H54 (cell line): Measurements from ENCODE around the gene ARHGAP19.

ENCODE experiments used
- DNase-seq: peaks from one replicate; pipeline ENCODE4 v3.0.0; 2011; ENCODE audit warnings: low spot score, mixed read lengths; ENCODE audit not compliant: insufficient read length
- FAIRE-seq: peaks from 3 replicates; lab custom pipeline; 2011; peaks lifted over from hg19 to GRCh38; lab: Jason Lieb, UNC
- POLR2A ChIP-seq: IDR thresholded peaks from 2 replicates; pipeline ENCODE4 v1.6.1; 2011; ENCODE audit warnings: low read depth, mild to moderate bottlenecking, low read length

The ARHGAP19 gene, protein sequence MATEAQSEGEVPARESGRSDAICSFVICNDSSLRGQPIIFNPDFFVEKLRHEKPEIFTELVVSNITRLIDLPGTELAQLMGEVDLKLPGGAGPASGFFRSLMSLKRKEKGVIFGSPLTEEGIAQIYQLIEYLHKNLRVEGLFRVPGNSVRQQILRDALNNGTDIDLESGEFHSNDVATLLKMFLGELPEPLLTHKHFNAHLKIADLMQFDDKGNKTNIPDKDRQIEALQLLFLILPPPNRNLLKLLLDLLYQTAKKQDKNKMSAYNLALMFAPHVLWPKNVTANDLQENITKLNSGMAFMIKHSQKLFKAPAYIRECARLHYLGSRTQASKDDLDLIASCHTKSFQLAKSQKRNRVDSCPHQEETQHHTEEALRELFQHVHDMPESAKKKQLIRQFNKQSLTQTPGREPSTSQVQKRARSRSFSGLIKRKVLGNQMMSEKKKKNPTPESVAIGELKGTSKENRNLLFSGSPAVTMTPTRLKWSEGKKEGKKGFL

DNA sequence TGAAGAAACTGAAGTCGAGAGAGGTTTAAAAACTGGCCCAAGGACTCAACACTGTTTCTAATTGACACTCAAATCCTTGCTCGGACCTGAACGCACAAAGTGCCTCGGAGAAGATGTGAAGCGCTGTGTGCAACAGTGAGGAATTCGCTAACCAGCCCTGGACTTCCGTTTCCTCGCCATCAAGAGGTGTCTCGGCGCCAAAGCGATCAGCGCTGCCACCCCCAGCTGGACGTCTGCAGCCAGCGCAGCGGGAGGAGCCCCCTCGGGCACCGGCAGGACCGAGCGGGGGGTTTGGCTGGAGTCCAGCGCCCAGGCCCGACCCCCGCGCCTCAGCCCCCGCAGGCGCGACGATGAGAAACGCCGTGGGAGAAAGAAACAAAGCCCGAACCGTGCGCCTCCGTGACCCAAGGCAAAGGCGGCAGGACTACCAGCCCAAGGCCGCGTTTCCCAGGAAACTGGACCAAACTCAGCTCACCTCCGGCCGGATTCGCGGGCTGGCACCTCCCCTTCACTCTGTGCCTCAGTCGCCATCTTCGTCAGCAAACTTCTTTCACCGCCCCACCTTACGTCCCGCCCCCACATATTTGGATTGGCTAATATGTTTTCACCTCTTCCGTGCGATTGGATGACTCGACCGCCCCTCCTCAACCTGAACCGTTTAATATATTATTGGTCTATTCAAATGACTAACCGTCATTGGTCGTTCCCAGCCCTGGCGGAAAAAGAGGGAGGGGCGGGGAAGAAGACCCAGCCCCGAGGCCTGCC, at the start of gene ARHGAP19:
Gene ARHGAP19, minus strand, starts transcription at position 541 of the 765 bp plus-strand sequence. Its CDS starts 10 bp downstream, at position 531.
- DNase-seq (peak; percentile 91), FAIRE-seq (peak; percentile 91)
- TF ChIP-seq POLR2A: peak; percentile 76

DNA sequence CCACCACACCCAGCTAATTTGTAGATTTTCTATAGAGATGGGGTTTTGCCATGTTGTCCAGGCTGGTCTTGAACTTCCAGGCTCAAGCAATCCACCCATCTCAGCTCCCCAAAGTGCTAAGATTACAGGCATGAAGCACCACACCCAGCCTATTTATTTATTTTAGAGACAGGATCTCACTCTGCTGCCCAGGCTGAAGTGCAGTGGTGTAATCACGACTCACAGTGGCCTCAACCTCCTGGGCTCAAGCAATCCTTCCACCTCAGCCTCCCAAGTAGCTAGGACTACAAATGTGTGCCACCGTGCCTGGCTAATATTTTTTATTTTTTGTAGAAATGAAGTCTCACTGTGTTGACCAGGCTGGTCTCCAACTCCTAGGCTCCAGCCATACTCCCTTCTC, 49.0 kb upstream of the ARHGAP19 start:
- FAIRE-seq (no peak), DNase-seq (no peak)
- no peak for TF ChIP-seq POLR2A

DNA sequence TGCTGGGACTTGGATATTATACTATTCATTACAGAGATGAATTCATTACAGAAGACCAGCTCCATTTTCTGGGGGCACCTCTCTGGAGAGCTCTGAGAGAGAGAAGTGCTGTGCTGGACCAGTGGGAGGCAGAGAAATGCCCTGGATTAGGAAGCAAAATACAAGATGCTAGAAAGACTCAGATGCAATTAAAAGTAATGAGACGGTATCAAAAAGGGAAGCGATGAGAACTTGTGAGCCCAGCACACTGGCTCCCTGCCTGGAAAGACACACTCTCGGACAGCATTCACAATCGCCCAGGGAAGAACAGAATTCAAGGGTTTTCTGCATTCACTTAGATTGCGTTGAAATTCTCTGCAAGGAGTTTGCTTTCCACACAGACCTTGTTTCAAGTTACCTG, 45.6 kb upstream of the ARHGAP19 start:
- FAIRE-seq: no peak
- TF ChIP-seq POLR2A: no peak
- no peak for DNase-seq

DNA sequence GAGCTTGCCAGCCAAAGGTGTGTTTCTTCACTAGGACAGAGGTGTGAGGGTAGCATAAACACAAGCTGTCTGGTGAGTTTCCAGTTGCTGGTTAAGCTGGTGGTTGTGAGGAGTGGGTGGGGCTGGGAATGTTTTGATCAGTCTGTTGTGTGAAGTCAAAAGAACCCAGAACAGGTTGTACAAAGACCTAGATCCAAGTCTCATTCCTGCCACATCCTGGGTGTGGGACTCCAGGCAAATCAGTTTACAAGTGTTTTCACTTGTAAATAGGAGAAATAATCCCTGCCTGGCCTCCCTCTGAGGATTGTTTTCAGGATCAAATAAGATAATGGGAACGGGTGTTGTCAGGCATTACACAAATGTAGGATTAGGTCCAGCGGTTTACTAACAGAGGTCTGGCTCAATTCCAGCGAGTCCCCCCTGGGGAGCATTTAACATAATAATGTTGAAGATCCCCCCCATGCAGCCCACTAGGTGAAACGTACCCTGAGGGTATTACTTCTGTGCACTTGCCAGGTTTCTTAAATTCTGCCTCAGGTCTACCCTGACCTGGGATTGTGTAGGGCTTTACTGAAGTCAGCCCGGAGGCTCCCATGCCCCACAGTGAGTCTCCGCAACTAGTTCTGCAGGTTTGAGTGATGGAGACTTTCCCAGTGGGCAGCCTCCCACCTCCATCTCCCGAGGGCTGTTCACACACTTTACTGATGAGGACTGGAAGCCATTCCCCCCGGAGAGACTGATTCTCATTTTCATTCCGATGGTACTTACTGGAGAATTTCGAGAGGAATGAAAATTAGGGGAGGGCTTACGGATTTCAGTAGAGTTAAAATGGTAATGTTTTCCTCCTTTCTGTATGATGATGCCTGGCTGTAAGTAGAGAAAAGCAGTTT, 44.8 kb upstream of the ARHGAP19 start:
- no peak for FAIRE-seq
- no peak for TF ChIP-seq POLR2A
- DNase-seq: no peak

DNA sequence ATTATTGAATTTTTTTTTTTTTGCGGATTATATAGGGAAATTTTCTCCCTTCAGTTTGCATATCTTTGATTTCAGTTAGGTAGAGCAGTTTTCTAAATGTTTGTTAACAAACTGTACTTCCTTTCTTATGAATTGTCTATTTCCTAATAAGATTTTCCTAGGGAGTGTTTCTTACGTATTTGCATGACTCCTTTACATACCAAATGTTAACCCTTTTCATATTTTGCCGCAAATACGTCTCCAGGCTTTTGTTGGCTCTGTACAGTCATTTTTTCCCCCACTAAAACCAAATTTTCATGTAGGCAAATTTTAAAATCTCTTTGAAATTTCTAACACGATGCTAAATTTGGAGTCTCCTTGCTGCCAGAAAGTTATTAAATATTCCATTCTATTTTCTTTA, 44.0 kb upstream of the ARHGAP19 start:
- no peak for TF ChIP-seq POLR2A
- no peak for FAIRE-seq
- DNase-seq: no peak

DNA sequence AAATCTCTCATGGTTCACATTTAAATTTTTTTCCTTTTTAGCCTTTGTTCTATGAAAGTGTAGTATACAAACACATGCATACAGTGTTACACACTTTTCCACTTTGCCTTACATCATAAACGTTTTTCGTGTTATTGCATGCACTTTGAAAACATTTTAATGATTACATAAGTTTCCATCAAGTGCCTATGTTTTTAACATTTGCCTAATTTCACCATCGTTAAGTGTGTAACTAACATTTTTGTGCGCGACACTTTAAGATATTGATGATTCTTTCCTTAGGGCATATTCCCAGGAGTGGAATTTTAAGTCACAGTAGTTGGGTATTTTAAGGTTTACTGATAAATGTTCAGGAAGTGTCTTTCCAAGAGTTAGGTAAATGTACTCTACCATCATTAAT, 43.6 kb upstream of the ARHGAP19 start:
- no peak for FAIRE-seq
- TF ChIP-seq POLR2A: no peak
- no peak for DNase-seq

DNA sequence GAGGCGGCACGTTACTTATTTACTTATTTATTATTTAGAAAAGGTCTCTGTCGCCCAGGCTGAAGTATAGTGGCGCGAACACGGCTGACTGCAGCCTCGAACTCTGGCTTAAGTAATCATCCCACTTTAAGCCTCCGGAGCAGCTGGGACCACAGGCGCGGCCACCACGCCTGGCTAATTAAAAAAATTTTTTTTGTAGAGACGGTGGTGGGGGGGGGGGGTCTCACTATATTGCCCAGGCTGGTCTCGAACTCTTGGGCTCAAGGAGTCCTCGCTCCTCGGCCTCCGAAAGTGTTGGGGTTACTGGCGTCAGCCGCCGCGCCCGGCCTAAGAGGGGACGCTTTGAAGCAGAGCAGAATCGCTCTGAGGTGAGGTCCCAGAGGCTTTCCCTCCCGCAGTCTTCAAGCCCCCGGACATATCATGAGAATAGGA, 42.8 kb upstream of the ARHGAP19 start:
- FAIRE-seq (no peak), DNase-seq (no peak)
- no peak for TF ChIP-seq POLR2A

DNA sequence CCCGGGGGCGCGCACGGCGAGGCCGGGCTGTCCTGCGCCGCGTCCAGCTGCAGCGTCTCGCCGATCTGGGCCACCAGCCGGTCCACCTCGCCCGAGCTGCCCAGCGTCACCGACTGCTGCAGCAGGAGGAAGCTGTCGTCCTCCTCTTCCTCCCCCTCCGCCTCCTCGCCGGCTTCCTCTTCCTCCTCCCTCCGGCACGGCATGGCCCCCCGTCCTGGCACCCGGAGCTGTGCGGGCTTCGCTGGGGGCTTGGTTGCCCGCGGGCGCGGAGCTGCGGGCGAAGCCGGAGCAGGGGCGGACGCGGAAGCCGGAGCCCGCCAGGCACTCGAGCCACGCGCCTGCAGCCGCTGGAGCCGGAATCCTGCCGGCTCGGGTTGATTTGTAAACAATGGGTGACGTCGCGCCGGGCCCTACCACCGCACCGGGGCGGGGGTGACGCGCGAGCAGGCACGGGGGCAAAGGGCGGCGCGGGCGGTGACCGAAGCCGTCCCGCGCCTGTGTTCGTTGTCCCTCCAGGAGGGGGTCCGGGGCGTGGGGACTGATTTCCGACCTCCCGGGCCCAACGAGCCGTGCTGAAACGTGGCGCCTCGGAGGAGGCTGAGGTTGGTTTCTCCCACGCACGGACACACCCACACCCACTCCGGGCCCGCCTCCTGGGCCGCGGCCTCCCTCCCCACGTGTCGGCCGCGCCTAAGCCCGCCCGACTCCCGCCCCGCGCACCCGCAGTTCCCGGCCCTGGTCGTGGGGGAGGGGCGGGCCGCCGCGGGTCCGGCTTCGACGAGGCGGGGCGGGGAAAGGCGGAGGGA, 42.1 kb upstream of the ARHGAP19 start, which contains the start of gene FRAT2:
Gene FRAT2, minus strand, starts transcription at position 360 of the 806 bp plus-strand sequence. Its CDS starts 157 bp downstream, at position 203.
- TF ChIP-seq POLR2A: peak; percentile 14; the same call in 1 of the 2 replicates
- DNase-seq (peak; percentile 99), FAIRE-seq (no peak)

DNA sequence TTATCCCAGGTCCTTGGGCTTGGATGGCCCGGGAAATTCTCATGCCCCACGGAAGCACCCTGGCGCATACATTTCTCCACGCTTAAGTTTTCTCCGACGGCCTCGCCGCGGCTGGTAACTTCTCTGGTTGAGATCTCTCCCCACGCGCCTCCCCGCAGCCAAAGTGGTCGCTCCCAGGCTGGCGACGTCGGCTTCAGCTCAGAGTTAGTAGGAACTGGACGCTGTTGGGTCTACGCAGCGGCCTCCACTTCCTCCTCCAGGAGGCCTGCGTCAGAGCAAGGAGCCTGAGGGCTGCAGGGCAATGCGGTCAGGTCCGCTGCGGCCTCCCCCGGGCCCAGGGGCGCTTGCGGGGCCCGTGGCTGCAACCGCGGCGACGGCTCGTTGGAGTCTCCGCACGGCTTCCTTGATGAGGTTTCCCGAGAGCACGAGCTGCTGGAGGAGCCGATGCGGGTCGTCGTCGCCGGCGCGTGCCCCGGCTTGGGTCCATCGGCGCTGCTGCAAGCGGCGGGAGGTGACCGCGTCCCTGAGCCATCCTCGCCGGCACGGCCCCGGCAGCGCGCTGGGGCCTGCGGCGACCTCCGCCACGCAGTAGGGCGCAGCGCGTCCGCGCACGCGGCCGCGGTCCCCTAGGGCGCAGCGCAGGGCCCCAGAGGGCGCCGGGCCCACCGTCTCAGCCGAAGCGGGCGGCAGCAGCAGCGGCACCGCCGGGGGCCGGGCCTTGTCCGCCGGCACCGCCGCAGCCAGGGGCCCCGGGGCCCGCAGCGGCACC, 41.3 kb upstream of the ARHGAP19 start:
- no peak for TF ChIP-seq POLR2A
- FAIRE-seq: no peak
- DNase-seq: no peak

DNA sequence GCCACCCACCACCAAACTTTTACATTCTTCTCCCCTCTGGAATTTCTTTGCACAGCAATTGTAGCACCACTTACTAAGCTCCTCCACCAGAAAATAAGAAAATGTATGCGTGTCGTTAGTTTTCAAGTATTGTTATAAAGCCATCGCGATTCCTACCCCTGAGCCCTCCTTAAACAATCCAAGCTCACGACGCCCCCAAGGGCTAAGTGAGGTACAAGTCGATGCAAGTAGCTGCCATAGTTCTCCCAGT, 40.8 kb upstream of the ARHGAP19 start:
- no peak for TF ChIP-seq POLR2A
- no peak for DNase-seq
- FAIRE-seq: no peak

DNA sequence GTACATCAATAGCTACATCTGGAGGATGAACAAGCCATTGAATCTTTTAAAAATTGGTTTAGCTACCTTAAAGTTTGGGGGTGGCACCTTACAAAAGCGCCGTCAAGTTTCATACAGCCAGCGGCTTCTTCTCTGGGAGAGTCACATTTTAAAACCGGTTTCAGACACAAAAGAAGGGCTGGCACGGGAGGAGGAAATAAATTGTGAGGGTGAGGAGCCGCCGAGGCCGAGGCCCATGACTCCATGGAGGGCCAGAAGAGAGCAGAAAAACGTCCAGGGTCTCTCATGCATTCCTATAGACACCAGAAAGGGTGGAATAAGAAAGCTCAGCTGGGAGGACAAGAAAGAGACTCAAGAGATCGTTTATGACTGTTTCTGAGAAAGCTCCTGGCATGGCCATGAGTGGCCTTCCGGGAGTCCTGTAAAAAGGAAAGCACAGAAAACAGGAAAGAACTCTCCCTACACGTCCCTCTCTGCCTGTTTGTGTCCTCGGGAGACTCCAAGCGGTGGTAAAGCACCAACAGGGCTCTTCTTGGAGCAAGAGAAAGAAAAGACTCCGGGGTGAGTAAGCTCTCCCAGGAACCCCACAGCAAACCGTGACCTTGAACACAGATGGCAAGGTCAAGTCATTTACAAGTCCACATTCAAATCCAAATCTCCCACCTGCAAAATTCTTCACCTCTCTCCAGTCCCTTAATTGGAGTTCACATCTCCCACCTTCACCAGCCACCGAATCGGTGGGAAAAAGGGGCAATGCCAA, 40.3 kb upstream of the ARHGAP19 start:
- FAIRE-seq (no peak), DNase-seq (no peak)
- no peak for TF ChIP-seq POLR2A

DNA sequence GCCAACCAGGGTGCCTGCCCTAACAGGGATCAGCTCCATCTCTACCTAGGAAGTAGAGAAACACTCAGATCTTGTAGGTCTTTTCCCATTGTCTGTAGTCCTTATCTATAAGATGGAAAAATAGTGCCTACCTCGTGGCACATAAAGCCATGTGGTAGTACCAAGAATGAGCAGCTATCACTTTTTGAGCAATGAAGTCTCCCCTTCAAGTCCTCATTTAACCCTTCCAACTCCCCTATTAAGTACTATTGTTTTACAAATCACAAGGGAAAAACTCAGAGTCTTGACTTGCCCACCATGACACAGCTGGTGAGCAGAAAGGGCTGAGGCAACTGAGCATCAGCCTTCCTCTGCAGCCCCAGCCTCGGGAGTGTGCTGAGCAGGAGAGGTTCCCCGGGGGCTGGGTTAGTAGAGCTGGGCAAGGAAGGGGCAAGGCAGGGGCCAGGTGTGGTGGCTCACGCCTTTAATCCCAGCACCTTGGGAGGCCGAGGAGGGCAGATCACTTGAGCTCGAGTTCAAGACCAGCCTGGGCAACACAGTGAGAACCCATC, 38.8 kb upstream of the ARHGAP19 start:
- no peak for DNase-seq
- no peak for FAIRE-seq
- no peak for TF ChIP-seq POLR2A
